CD4-positive, alpha-beta T cell treated with Interleukin-15 for 1 hour (primary cell): ENCODE measurements around the gene RNF5.
"Not testable (repeated sequence)": the region's sequence is repeated elsewhere in the genome, so short reads cannot be mapped to it uniquely, and the experiment has no call there.

Experiments used
- DNase-seq: peaks from one replicate; pipeline ENCODE4 v3.0.0-alpha.2; 2020

The RNF5 gene

GRCh38 chr6:32177788-32178546 is at the start of gene RNF5:
RNF5 (plus strand) TSS chr6:32178405; CDS start chr6:32178512, 107 bp downstream.
- peak; percentile 99 for DNase-seq

GRCh38 chr6:32128751-32129296 is 49.4 kb upstream of the RNF5 start:
- no peak for DNase-seq

- DNase-seq: no peak
These were observed 48.7 kb upstream of the RNF5 start for GRCh38 chr6:32129297-32130088.

- no peak for DNase-seq
These were observed 46.7 kb upstream of the RNF5 start for GRCh38 chr6:32131439-32131948.

GRCh38 chr6:32132110-32132509 is 46.1 kb upstream of the RNF5 start:
- DNase-seq: no peak

GRCh38 chr6:32133786-32134185 is 44.4 kb upstream of the RNF5 start:
- DNase-seq: no peak

GRCh38 chr6:32137454-32137853 is 40.8 kb upstream of the RNF5 start:
- DNase-seq: no peak

- no peak for DNase-seq
These were observed 38.6 kb upstream of the RNF5 start for GRCh38 chr6:32139590-32139989.

- no peak for DNase-seq
These were observed 37.7 kb upstream of the RNF5 start for GRCh38 chr6:32140420-32141046.

- DNase-seq: not testable (repeated sequence)
These were observed 34.0 kb upstream of the RNF5 start for GRCh38 chr6:32144238-32144637.

GRCh38 chr6:32146287-32146686 is 31.9 kb upstream of the RNF5 start:
- no peak for DNase-seq

GRCh38 chr6:32146687-32147086 is 31.5 kb upstream of the RNF5 start:
- no peak for DNase-seq

- no peak for DNase-seq
These were observed 30.6 kb upstream of the RNF5 start for GRCh38 chr6:32147401-32148132.

GRCh38 chr6:32148289-32149091 is 29.7 kb upstream of the RNF5 start:
- DNase-seq: peak; percentile 76

- peak; percentile 22 for DNase-seq
These were observed 29.0 kb upstream of the RNF5 start for GRCh38 chr6:32149092-32149755.

GRCh38 chr6:32149932-32150870 is 28.0 kb upstream of the RNF5 start:
- DNase-seq: no peak

- DNase-seq: no peak
These were observed 26.9 kb upstream of the RNF5 start for GRCh38 chr6:32151181-32151862.

- DNase-seq: no peak
These were observed 26.1 kb upstream of the RNF5 start, which contains the start of gene PRRT1 for GRCh38 chr6:32151863-32152768. PRRT1 (minus strand) TSS chr6:32151939; CDS start chr6:32151827, 112 bp downstream.
